Measurements from ENCODE around the gene PEF1.

Gene PEF1

DNA sequence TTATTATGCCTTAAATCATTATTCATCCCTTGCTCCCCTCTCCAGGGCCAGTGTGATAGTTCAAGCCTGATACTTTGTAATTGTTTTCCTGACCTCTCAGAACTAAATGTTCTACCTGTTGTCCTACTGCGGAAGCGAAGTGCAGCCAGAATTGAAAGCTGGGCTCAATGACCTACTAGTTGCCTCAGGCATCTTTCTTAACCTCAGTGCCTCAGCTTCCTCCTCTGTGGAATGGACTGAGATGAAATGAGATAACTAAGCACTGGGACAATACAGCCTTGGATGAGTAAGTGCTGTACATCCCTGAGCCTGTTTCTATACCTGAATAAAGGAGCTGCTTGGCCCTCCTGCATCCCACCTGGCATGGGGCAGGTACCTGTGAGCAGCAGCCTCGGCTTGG is 32.7 kb upstream of the PEF1 start:
- Mint-ChIP-seq H3K27me3 (no peaks in the 10 kb centered on the region), H3K9me3 (no peaks in the 10 kb centered on the region), H3K27ac (no peak overlapping the region), H3K4me3 (no peak overlapping the region), H3K4me1 (no peaks in the 10 kb centered on the region)
- ATAC-seq (no peak), DNase-seq (no peak)

DNA sequence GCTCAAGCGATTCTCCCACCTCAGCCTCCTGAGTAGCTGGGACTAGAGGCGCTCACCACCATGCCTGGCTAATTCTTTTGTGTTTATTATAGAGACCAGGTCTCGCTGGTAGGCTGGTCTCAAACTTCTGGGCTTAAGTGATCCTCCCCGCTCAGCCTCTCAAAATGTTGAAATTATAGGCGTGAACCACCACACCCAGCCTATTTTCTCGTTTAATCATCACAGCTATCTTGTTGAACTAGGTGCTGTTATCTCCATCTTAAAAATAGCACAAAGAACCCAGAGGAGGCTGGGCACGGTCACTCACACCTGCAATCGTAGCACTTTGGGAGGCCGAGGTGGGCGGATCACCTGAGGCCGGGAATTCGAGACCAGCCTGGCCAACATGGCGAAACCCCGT is 31.1 kb upstream of the PEF1 start:
- H3K27ac Mint-ChIP-seq = peak overlapping the region in 1 of 2 donors; percentile 13
- peaks cover 9% of the 10 kb centered on the region for H3K27me3 Mint-ChIP-seq
- no peak for ATAC-seq

DNA sequence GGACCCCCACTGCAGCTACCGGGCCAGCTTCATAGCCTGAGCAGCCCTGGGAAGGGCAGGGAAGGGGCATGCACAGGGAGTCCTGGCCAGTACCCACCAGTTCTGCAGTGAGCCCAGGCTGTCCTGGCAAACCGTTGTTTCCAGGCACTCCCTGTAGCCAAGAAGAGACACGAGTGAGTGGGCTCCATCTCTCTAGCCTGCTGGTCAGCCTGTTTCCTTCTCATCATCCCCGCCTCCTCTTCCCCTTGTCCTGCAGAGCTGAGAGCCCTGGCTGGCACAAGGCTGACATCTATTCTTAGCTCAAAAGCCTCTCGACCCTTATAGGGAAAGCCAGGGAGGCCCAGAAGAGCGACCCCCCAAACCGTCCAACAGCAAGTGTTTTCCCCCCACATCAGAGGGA is 30.5 kb upstream of the PEF1 start:
- Mint-ChIP-seq H3K9me3 (no peaks in the 10 kb centered on the region), H3K4me1 (peaks cover 10% of the 10 kb centered on the region), H3K27ac (no peak overlapping the region), H3K4me3 (no peak overlapping the region), H3K27me3 (peaks cover 15% of the 10 kb centered on the region)
- no peak for DNase-seq
- no peak for ATAC-seq

More for the DNA sequence above, 31.1 kb upstream of the PEF1 start:
- DNase-seq = no peak
- no peaks in the 10 kb centered on the region for H3K9me3 Mint-ChIP-seq
- H3K4me1 Mint-ChIP-seq = peaks cover 4% of the 10 kb centered on the region
- no peak overlapping the region for H3K4me3 Mint-ChIP-seq

DNA sequence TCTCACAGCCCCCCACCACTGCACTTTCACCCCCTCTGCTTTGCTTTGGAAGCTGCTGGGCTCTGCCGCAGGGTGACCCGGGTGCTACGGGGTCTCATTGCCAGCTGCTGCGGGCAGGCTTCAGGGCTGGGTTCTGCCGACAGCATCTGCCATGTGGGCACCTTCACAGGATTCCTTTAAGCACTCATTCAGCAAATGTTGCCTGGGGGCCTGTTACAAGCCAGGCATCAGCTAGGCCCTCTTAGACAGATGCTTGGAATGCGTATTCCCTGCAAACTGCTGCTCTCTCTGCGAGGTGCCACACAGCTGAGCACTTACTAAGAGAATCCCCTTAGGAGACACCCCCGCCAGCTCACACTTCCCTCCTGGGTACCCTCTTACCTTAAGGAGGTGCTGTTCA is 29.9 kb upstream of the PEF1 start:
- Mint-ChIP-seq H3K27ac (no peak overlapping the region), H3K9me3 (no peaks in the 10 kb centered on the region), H3K4me3 (no peak overlapping the region), H3K4me1 (peaks cover 15% of the 10 kb centered on the region), H3K27me3 (peaks cover 21% of the 10 kb centered on the region)
- DNase-seq (no peak), ATAC-seq (no peak)

DNA sequence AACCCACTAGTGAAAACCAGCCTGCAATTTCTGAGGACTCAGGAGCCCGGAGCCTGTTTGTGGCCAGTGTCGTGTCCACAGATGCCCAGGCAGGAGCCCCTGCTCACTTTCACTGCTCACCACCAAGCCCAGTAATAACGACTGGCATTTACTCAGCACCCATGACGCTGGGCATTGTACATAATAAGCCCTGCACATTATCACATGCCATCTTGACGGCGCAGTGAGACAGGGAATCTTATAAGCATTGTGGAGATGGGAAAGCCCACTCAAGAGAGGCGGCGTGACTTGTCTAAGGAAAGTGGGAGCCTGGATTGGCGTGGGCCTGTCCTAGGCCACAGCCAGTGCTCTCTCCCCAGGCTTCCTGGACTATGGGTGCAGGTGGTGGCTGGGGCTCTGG is 28.8 kb upstream of the PEF1 start:
- H3K27ac Mint-ChIP-seq = no peak overlapping the region
- no peak overlapping the region for H3K4me3 Mint-ChIP-seq
- peaks cover 19% of the 10 kb centered on the region for H3K4me1 Mint-ChIP-seq
- DNase-seq (no peak), ATAC-seq (no peak)
- H3K27me3 Mint-ChIP-seq = peaks cover 33% of the 10 kb centered on the region
- no peaks in the 10 kb centered on the region for H3K9me3 Mint-ChIP-seq

DNA sequence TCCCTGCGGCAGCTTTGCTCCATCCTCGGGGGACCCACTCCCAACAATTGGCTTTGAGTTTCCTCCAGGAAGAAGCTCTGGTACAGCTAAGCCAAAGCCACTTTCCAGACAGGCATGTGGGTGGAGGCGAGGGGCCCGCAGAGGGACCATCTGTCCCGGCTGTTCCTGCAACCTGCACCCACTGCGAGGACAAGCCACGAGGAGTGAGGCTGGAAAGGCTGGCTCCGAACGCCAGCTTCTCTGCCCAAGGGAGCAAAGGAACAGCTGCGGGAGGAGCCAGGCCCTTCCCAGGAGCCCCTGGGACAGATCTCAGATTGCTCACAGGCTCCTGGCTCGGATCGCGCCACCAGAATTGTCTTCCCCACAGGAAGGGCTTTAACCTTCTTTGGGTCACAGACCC is 28.3 kb upstream of the PEF1 start:
- peaks cover 19% of the 10 kb centered on the region for H3K4me1 Mint-ChIP-seq
- no peak overlapping the region for H3K4me3 Mint-ChIP-seq
- H3K27me3 Mint-ChIP-seq = peaks cover 36% of the 10 kb centered on the region
- DNase-seq = no peak
- H3K27ac Mint-ChIP-seq = no peak overlapping the region
- H3K9me3 Mint-ChIP-seq = no peaks in the 10 kb centered on the region
- no peak for ATAC-seq

DNA sequence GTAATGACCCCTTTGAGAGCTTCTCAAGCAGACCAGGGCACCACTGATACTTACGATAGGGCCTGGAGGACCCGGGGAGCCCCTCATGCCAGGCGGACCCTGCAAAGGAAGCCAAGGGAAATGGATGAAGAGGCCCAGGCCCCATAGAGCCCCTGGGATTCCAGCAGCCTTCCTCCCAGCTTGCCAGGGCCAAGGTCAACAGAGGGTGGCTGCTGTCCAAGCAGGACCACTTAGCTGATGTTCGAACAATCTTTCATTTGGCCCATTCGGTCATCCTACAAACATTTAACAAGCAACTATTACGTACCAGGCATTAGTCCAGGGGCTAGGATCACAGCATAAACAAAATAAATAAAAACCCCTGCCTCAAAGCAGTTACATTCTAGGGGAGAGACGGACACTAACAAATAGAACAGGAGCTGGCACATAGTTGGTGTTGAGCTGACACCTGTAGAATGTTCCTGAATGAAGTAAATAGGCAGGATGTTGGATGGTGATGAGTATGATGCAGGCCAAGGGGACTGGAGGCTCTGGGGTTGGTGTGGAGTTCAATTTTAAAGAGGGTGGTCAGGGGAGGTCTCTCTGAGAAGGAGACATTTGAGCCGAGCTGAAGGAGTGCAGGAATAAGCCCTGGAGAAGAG is 27.0 kb upstream of the PEF1 start:
- peaks cover 36% of the 10 kb centered on the region for H3K27me3 Mint-ChIP-seq
- ATAC-seq (no peak), DNase-seq (no peak)
- no peaks in the 10 kb centered on the region for H3K9me3 Mint-ChIP-seq
- H3K27ac Mint-ChIP-seq = no peak overlapping the region
- peaks cover 19% of the 10 kb centered on the region for H3K4me1 Mint-ChIP-seq
- no peak overlapping the region for H3K4me3 Mint-ChIP-seq

DNA sequence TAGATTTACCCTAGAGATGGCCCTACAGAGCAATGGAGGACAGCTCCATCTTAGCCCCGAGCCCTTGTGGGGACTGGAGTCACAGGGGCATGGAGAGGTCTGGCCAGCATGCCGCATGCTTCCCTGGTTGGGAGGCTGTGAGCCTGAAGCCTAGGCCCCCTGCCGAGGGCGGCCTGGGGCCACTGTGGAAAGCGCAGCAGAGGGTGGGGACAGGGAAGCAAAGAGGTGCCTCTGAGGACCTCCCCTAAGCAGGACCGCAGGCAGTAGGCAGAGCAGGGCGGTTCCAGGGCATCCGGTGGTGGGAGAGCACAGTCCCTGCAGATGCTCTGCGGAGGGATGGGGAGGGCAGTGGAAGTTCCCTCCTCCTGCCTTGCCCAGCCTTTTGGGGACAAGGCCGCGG is 26.5 kb upstream of the PEF1 start:
- peaks cover 36% of the 10 kb centered on the region for H3K27me3 Mint-ChIP-seq
- H3K4me3 Mint-ChIP-seq = peak overlapping the region in 1 of 2 donors; percentile 24
- no peaks in the 10 kb centered on the region for H3K9me3 Mint-ChIP-seq

DNA sequence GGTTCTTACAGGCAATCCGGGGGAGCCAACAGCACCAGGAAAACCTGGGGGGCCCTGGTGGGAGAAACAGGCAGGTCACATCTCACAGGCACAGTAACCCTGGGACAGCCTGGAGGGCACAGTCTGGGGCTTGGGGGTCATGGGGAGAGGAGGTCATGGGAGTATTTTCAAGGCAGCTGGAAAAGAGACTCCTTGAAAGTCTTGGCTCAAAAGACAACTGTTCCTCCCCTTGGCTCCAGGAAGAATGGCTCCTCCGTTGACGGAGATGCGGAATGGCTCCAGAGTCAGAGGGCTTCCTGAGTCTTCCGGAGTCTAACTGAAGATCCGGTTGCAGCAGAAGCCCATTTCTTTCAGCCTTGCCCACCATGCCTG is 25.9 kb upstream of the PEF1 start:
- Mint-ChIP-seq H3K9me3 (no peaks in the 10 kb centered on the region), H3K27ac (no peak overlapping the region)
- ATAC-seq = peak; percentile 4

More for the DNA sequence above, 26.5 kb upstream of the PEF1 start:
- Mint-ChIP-seq H3K4me1 (peaks cover 19% of the 10 kb centered on the region), H3K27ac (no peak overlapping the region)
- ATAC-seq (no peak), DNase-seq (no peak)

DNA sequence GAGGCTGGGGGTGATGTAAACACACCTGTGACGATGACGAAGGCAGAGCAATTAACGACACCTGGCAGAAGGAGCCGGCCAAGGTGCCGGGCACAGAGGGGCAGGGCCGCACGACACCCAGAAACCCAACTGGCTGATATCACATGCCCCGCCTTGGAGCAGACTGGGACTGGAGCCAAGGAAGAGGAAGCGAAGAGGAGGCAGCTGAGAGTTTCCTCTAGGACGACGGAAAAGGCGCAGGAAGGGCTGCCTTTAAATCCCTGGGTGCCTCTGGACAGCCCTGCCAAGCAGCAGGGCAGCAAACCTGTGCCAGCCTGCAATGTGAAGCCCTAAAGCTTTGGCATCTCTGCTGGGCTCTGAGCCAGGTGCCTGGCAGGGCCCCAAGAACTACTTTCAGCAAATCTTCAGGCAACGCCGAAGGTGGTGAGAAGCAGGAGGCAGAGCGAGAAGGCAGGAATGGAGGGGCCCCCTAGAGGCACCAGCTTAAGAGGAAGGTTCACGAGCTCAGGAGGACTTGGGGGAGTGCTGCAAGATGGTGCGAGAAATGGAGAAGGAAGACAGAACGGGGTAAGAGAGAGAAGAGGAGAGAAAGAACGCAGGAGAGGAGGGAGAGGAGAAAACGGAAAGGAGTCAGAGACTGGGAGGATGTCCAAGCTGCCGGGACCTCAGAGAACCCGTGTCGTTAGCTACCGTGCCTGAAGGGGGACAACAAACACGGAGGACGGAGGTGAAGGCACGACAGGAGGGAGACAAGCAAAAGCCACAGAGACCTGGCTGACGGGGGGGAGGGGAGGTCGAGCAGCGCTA is 25.3 kb upstream of the PEF1 start:
- Mint-ChIP-seq H3K27me3 (peaks cover 36% of the 10 kb centered on the region), H3K4me3 (peak overlapping the region; percentile 71 to 79), H3K27ac (peak overlapping the region; percentile 2 to 43), H3K9me3 (no peaks in the 10 kb centered on the region), H3K4me1 (peaks cover 19% of the 10 kb centered on the region)
- ATAC-seq (peak; percentile 56), DNase-seq (peak; percentile 22 to 23)

More for the DNA sequence above, 25.9 kb upstream of the PEF1 start:
- no peak for DNase-seq
- peak overlapping the region; percentile 71 to 79 for H3K4me3 Mint-ChIP-seq
- H3K27me3 Mint-ChIP-seq = peaks cover 36% of the 10 kb centered on the region
- peaks cover 19% of the 10 kb centered on the region for H3K4me1 Mint-ChIP-seq

DNA sequence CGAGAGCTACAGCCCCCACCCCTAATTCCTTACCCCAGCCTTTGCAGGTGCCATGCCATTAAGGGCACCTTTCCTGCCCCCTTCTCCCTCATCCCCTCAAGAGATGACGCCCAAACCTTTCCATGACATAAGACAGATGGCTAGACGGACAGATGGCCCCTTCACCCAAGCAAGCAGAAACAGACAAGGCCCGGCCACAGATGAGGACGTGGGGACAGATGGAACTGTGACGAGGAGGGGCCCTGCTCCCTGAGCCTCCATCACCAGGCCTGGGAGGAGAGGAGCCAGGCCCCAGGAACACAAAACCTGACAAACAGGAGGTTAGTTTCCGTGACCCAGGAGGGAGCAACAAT is 24.7 kb upstream of the PEF1 start:
- no peaks in the 10 kb centered on the region for H3K9me3 Mint-ChIP-seq
- DNase-seq (no peak), ATAC-seq (no peak)
- peaks cover 19% of the 10 kb centered on the region for H3K4me1 Mint-ChIP-seq
- peaks cover 36% of the 10 kb centered on the region for H3K27me3 Mint-ChIP-seq
- peak overlapping the region; percentile 71 to 79 for H3K4me3 Mint-ChIP-seq
- H3K27ac Mint-ChIP-seq = no peak overlapping the region

DNA sequence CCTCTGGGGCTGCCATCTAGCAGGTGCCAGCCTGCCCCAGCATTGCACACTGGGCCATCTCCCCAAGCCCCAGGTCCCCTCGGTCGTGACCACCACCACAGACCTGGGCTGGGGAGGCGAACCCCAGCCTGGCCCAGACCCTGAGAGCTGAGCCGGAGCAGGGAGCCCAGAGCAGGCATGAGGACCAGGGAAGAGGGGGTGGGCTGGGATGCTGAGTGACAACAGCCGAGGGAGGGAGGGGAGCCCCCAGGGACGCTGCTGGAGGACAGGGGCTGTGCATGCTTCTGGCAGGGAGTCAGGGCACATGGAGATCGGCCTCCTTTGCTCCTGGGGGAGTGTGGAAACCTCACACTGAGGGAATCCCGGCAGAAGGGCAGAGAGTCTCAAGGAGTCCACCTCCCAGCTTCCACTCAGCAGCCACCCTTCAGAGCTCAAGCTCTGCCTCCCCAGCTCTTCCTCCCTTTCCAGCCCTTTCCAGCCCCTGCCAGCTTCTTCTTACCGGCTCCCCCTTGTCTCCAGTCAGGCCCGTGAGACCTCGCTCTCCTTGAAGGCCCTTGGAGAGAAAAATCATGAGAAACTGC is 23.7 kb upstream of the PEF1 start:
- peaks cover 19% of the 10 kb centered on the region for H3K4me1 Mint-ChIP-seq
- DNase-seq (no peak), ATAC-seq (no peak)
- no peaks in the 10 kb centered on the region for H3K9me3 Mint-ChIP-seq
- H3K27me3 Mint-ChIP-seq = peaks cover 36% of the 10 kb centered on the region
- no peak overlapping the region for H3K4me3 Mint-ChIP-seq
- H3K27ac Mint-ChIP-seq = no peak overlapping the region

DNA sequence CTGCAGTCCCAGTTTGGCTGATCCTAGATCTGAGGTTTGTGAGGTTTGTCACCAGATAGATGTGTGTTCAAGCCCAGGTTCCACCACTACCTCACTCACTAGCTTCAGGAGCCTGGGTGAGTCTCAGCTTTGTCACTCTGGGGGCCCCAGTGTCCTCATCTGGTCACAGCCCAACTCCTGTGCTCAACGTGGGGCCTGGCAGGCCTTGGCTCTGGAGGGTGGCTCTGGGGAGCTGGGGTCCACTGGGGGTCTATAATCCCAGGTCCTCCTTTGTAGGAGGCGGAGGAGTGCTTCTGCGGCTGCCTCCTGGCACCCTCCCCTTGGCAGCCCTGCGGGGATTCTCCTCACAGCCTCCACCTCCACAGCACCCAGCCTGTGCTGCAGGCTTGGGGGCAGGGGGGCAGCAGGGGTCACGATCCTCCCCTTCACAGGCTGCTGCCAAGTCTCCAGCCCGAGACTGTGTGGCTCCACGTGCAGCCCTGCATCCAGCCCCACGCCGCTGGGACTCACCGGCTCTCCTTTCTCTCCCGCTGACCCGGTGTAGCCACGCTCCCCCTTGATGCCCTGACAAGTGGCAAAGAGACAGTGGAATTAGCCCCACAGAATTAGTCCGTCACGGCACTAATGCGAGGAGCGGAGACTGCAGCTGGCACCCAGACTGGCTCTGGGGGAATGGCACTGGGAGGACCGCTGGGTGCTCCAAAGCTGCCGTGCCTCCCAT is 22.5 kb upstream of the PEF1 start:
- ATAC-seq (no peak), DNase-seq (no peak)
- Mint-ChIP-seq H3K4me1 (peaks cover 19% of the 10 kb centered on the region), H3K27me3 (peaks cover 43% of the 10 kb centered on the region), H3K9me3 (no peaks in the 10 kb centered on the region), H3K27ac (no peak overlapping the region), H3K4me3 (no peak overlapping the region)

DNA sequence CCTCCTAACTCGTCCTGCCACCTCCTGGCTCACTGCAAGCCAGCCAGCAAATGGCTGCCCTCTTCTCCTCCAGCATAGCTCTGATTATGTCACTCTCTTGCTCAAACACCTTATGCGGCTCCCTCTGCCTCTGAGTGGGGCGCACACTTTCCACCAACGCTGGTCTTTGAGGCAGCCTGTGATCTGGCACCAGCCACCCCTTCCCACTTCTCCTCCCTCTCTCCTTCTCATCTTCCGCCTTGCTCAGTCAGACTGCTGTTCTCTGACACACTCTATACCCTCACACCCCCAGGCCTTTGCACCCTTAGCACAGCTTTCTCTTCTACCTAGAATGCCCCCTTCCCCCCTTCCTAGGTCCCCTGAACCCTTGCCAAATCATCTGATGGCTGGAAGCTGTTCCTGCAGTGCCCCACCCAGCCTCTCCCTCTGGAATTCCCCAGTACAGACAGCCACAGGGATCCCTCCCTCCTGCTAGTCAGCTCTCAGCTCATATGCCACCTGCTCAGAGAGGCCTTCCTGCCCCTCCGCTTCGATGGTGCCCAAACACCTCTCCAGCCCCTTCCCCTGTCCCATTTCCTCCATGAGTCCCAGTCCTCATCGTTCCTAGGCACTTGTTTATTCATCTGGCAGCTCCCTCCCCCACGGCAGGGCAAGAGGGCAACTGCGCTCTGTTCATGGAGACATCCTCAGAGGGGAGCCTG is 21.7 kb upstream of the PEF1 start:
- Mint-ChIP-seq H3K27ac (peak overlapping the region in 1 of 2 donors; percentile 75), H3K9me3 (no peaks in the 10 kb centered on the region), H3K4me1 (peaks cover 19% of the 10 kb centered on the region), H3K27me3 (peaks cover 40% of the 10 kb centered on the region), H3K4me3 (no peak overlapping the region)
- ATAC-seq (no peak), DNase-seq (no peak)

DNA sequence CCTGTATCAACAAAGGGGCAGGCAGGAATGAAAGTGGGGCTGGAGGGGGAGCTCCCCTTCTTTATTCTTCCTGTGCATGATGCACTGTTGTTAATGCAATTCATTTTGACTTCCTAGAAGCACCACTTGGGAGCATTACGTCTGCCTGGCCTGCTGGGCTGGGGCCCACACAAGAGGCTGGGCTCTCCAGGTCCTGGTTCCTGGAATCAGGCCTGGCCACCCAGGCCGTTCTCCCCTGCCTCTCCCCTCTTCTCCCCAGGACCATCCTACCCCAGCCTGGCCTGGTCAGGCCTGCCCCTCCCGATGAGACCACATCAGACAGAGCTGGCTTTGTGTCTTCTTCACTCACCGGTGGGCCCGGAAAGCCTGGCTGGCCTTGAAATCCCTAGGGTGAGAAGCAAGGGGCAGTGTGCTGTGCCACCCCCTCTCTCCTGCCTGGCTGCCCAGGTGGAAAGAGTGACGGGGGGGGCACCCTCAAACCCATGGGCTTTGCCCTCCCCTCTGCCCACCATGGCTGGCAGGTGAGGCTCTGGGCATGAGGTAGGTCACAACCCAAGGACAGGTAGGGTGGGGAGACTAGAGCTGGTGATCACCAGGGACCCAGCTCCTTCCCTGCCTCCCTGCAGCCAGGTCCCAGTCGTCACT is 20.7 kb upstream of the PEF1 start:
- H3K27me3 Mint-ChIP-seq = peaks cover 30% of the 10 kb centered on the region
- no peaks in the 10 kb centered on the region for H3K9me3 Mint-ChIP-seq
- peaks cover 11% of the 10 kb centered on the region for H3K4me1 Mint-ChIP-seq
- no peak overlapping the region for H3K27ac Mint-ChIP-seq
- ATAC-seq (no peak), DNase-seq (no peak)
- H3K4me3 Mint-ChIP-seq = no peak overlapping the region

Measured in stimulated activated naive CD8-positive, alpha-beta T cell treated with anti-CD3 and anti-CD28 coated beads, Interleukin-15, amount 100 ng/mL, for 72 hours (primary cell).